GM12873 (cell line): ENCODE results near the gene TMEM127.

Experiments
- CTCF ChIP-seq: IDR thresholded peaks from 2 replicates; pipeline ENCODE4 v1.5.1; 2012; ENCODE audit warnings: low read depth, mild to moderate bottlenecking, moderate library complexity, low read length, control low read depth; ENCODE audit not compliant: insufficient read depth; ENCODE audit errors: missing control alignments

TMEM127 gene

GRCh38 chr2:96251721-96252292 is 14.0 kb downstream of the TMEM127 start:
- no peak for TF ChIP-seq CTCF

- no peak for TF ChIP-seq CTCF
Observed at GRCh38 chr2:96250188-96250587, 15.6 kb downstream of the TMEM127 start.

GRCh38 chr2:96249654-96250053 is 16.1 kb downstream of the TMEM127 start:
- no peak for TF ChIP-seq CTCF

- no peak for TF ChIP-seq CTCF
Observed at GRCh38 chr2:96248624-96249023, 17.2 kb downstream of the TMEM127 start.

GRCh38 chr2:96247896-96248295 is 17.9 kb downstream of the TMEM127 start:
- no peak for TF ChIP-seq CTCF

- no peak for TF ChIP-seq CTCF
Observed at GRCh38 chr2:96247009-96247408, 18.8 kb downstream of the TMEM127 start.

GRCh38 chr2:96245609-96246390 is 20.0 kb downstream of the TMEM127 start:
- TF ChIP-seq CTCF, result no peak
